Inferior parietal cortex (tissue), 1 donor: ENCODE measurements around the gene NTM.
A peak's percentile ranks its signal among the peaks of the same experiment; 100 is the strongest.

Experiments used
- DNase-seq: peaks from one replicate; pipeline ENCODE4 v3.0.0-alpha.2; 2016; ENCODE audit errors: extremely low spot score

NTM gene

GRCh38 chr11:131549770-131550169, 179.4 kb downstream of the NTM start:
- no peak for DNase-seq

- no peak for DNase-seq
Measured at GRCh38 chr11:131560287-131560686, 189.9 kb downstream of the NTM start.

GRCh38 chr11:131561501-131561900, 191.1 kb downstream of the NTM start:
- no peak for DNase-seq

GRCh38 chr11:131561972-131562371, 191.6 kb downstream of the NTM start:
- DNase-seq, result no peak

DNA sequence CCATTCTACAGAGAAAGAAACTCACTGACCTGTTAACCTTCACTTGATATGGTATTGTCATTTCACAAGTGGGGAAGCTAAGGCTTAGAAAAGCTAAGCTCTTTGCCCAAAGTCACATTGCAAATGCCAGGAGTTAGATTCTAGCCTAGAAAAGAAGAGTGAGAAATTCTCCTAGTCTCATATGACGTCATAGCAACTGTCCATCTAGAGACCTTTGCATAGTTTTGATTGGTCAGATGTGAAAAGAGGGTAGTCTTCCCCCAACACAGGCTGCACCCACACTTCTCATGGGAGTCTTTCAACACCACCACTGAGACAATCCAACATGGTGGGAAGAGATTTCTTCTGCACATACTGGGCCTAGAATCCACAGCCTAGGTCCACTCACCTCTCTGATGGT, 197.9 kb downstream of the NTM start:
- no peak for DNase-seq

GRCh38 chr11:131571571-131571970, 201.2 kb downstream of the NTM start:
- DNase-seq, result no peak

DNA sequence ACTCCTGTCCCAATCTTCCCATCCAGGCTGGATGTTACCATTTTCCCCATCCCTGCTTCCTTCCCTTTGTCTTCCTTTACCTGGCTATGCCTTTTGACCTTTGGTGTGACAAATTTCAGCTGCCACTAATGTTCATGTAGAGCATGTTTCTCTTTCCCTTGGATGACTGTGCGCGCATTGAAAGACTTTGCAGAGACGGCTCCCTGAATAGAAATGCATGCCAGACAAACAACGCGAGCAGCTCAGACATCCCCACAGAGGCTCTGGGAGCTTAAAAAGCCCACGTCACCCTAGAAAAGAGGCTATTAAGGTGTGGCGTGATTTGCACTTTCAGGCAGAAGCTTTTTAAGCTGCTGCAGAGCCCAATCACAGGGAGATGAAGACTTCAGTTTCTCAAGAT, 202.0 kb downstream of the NTM start:
- no peak for DNase-seq

GRCh38 chr11:131579932-131580387, 209.5 kb downstream of the NTM start:
- no peak for DNase-seq

DNA sequence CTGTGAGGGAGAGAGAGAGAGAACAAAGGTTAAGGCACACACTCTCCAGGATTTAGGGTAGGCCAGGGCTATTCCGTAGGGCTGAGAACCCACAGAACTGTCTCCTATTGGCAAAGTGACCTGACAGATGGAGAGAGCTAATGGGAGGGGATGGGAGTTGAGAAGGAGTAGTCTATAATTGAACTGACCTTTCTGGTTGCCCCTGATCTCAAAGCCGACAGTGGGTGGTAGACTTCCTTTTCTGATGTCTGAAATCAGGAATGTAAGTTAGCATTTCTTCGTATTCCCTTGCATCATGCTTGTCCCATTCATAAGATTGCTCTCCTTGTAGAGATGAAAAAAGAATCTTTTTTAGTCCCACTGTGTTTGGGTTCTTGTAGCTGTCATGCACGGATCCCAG, 210.1 kb downstream of the NTM start:
- DNase-seq, result no peak

DNA sequence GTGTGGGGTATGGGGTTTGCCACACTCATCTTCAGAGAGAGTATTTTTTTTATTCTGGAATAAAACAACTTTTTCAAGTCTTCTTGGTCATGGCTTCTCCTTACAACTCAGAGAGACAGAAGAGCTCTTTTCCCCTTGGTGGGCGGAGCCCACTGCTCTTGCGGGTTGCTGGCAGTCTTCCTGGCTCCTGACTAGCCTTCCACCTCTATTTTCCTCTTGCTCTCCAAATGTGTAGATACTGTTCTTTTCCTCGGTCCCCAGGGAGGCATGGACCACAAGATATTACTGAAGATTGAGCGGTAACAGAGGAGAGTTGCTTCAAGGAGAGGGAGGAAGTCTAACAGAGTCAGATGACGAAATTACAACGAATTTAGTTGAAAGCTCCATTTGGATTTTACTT, 210.6 kb downstream of the NTM start:
- no peak for DNase-seq

DNA sequence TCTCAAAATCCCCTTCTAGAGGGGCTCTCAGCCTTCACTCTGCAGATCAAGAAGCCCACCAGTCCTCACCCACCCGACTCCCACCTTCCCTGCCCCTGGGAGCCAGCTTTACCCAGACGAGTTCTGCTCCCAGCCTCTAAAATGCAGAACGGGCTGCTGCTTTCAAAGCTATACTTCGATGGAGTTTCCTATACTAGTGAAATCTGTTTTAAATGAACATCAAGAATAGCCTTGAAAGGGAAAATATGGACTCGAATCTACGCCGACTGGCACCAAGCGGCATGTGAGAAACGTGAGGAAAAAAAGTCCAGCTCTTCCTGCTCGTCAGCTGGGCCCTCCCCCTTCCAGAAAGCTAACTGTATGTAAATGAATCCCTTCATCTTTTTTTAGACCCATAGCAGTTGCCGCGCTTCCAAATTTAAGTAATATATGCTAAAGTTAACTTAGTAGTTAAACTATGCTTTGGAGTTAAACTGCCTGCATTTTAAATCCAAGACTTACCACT, 211.7 kb downstream of the NTM start:
- no peak for DNase-seq

DNA sequence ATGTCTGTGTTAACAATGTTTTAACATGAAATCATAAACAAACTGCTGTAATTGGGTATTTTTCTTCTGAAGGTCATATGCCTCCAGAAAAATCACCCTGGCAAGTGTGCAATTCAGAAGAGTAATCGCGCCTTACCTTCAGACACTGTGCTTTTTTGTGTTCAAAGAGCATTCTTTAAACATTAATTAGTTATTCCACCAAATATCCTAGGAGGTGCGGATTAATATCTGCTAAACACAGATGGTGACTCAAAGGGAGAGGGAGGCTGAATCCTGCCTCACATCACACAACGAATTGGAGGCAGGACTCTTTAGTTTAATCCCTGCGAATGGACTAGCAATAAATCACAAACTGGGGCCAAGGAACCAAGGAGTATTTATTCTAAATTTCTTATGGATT, 213.0 kb downstream of the NTM start:
- no peak for DNase-seq

DNA sequence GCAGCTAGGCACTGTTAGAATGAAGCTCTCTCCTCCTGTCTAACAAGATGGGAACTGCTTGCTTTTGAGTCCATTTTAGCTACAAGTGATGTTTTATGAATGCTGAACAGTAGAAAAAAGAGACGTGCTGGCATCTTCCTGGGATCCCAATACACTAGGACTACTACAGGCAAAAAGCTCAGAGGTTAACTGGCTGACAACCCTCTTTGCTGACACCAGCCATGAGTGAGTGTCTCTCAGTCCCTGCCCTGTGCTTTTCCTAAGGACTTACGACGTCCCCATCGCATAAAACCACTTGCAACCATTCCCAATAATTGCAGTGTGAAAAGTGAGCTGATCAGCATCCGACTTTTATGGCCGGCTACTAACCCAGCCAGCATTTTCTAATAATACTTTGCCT, 213.5 kb downstream of the NTM start:
- DNase-seq, result no peak

DNA sequence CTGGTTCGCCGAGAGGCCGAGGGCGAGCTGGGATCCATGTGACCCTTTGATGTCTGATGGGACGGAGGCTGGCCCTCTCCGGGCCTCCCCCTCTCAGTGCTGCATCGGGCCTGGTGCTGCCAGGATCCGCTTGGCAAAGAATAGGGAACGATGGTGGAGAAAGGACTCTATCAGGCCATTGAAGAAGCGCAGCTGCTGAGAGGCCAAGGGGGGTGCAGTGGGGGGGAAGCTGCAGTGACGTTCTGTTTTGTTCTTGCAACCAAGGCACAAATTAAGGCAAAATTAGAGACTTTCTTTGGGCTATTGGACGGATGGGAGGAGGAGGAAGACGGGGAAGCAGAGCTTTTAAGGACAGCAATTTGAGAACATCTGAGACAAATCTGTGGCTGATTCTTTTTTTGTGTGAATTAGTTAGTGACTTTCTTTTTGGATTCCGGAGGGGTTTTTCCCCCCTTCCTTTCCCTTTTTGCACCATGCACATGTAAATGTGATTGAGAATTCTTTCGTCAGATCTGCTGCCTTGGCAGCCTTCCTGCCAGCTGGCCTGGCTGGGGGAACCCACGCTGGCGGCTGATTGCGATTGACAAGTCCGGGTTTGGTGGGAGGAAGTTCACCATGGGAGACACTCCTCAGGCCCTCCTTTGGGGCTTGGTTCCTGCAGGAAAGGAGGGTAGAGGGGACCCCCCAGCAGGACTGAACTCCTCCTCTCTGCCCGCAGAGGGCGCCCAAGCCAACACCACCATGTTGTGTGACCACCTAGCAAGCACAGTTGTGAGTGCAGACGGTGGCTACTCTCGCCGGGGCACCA, 214.6 kb downstream of the NTM start:
- peak; percentile 90 for DNase-seq

GRCh38 chr11:131588057-131588456, 217.6 kb downstream of the NTM start:
- DNase-seq, result no peak

GRCh38 chr11:131591051-131591461, 220.6 kb downstream of the NTM start:
- no peak for DNase-seq

DNA sequence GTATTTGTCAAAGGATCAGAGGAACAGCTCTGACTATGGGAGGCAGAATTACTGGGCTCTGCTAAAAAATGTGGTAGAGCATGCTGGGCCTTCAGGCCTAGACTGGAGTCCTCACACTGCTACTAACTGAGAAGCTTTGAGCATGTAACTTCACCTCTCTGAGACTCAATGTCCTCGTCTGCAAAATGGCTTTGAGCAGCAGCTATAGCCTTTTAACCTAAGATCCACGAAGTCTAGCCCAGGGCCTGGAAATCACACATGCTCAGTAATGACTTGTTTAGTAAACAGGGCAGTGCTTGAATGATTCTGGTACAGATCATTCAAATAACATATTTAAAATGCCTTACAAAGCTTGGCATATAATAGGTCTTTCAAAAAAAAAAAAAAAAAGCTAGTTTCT, 221.7 kb downstream of the NTM start:
- no peak for DNase-seq

GRCh38 chr11:131592734-131593133, 222.3 kb downstream of the NTM start:
- DNase-seq, result no peak

- no peak for DNase-seq
Measured at GRCh38 chr11:131593301-131593700, 222.9 kb downstream of the NTM start.

DNA sequence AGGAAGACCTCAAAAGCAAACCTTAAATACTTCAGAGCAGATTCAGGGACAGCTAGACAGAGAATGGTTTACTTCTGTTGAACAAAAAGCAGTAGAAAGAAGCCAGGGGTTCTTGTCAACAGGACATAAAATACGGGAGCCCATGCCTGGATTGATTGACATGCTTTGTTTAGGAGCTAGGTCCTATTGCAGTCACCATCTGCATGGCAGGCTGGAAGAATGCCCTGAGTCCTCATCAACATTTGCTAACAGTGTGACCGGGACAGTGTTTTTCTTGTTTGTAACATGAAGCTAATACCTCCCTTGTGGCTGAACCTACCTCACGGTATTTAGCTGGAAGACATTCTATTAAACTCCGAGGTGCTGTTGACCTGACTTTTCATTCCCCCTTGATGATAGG, 225.4 kb downstream of the NTM start:
- DNase-seq, result no peak

- DNase-seq, result no peak
Measured at GRCh38 chr11:131597890-131598289, 227.5 kb downstream of the NTM start.

DNA sequence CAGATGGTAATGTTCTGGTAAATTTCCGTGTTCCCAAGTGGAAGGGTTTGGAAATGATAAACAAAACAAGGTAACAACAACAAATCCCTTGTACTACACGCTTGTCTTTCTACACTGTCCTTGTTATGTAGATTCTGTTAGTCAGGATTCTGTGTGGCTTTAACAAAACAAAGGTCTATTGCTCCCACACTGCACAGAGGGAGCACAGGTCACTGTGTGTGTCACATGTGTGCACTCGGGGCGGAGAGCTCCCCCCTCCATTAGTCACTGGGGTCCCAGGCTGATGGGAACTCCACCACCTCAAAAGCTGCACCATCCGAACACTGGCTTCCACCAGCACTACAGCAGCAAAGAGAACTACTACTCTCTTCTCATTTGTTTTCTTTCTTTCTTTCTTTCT, 227.9 kb downstream of the NTM start:
- no peak for DNase-seq

DNA sequence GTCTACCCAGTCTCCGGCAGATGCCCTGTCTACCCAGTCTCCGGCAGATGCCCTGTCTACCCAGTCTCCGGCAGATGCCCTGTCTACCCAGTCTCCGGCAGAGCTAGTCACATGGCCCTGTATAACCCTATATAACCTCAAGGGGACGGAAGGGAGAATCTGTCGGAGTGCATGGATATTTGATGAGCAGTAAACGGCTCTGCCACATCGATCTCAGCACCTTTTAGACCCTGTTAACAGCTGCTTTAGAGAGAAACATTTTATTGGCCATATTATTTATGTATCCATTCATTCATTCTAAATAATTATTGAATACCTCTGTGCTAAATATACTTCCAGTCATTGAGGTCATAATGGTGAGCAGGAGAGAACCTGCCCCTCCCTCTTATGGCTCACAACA, 228.9 kb downstream of the NTM start:
- DNase-seq, result no peak

DNA sequence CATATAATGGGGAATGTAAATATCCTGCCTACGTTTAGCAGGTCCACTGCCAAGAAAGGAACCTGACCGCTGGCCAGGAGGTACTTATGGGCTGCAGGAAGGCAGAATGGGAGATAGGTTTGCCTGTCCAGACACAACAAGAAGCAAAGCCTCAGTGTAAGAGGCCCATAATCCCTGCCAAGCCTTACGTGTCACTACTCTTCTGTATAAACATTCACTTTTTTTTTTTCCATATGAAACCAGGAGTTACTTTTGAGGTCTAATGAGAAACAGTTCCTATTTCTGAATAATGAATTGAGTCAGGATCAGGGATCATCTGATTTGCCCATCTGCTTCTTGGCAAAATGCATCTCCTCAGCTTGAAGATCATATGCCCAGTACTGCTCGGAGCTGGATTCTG, 230.2 kb downstream of the NTM start:
- no peak for DNase-seq
